ENCODE data around the gene TMEM229A.
"Not testable (repeated sequence)": the region's sequence is repeated elsewhere in the genome, so short reads cannot be mapped to it uniquely, and the experiment has no call there.

Gene TMEM229A

DNA sequence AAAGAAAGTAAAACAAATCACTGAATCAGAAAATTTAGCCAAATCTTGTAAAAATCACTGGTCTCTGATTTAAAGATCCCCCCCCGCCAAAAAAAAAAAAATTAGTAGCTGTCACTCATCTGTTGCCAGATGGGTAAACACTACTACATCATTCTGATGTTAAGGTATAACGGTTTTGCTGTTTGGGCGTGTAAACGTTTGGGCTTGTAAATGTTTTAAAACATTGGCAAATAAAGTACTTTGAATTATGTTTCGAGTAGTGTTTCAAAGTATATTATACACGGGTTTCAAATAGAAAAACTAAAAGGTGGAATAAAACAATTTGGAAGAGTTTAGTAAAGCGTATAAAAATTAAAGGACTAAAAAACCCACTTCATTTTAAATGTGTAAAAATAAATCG lies 1.5 kb downstream of the TMEM229A start:
- H3K4me1 ChIP-seq (ENCODE audit: insufficient read depth, low read length) = peaks cover 7% of the 10 kb centered on the region
- no peak overlapping the region for H3K4me3 ChIP-seq (ENCODE audit: low read depth in 1 of 2, low read length in 2 of 2)
- H3K27me3 ChIP-seq (ENCODE audit: control insufficient read depth in 1 of 2, insufficient read depth in 2 of 2, low read length in 2 of 2) = peaks cover 19 to 50% of the 10 kb centered on the region in 2 donors
- no peaks in the 10 kb centered on the region for H3K9me3 ChIP-seq (ENCODE audit: low read length)
- H3K27ac ChIP-seq (ENCODE audit: low read depth, low read length) = no peak overlapping the region
- H3K9ac ChIP-seq (ENCODE audit: low read length) = no peak overlapping the region
- H3K36me3 ChIP-seq (ENCODE audit: insufficient read depth, low read length) = no peaks in the 10 kb centered on the region

- H3K27me3 ChIP-seq (ENCODE audit: control insufficient read depth in 1 of 2, insufficient read depth in 2 of 2, low read length in 2 of 2) = peaks cover 19 to 50% of the 10 kb centered on the region in 2 donors
- H3K4me1 ChIP-seq (ENCODE audit: insufficient read depth, low read length) = peaks cover 7% of the 10 kb centered on the region
- H3K9me3 ChIP-seq (ENCODE audit: low read length) = no peaks in the 10 kb centered on the region
- no peak overlapping the region for H3K27ac ChIP-seq (ENCODE audit: low read depth, low read length)
- no peak overlapping the region for H3K4me3 ChIP-seq (ENCODE audit: low read depth in 1 of 2, low read length in 2 of 2)
- H3K36me3 ChIP-seq (ENCODE audit: insufficient read depth, low read length) = no peaks in the 10 kb centered on the region
- H3K9ac ChIP-seq (ENCODE audit: low read length) = no peak overlapping the region
Observed at GRCh38 chr7:124030964-124031363, 1.9 kb downstream of the TMEM229A start.

GRCh38 chr7:124029396-124030188 lies 3.3 kb downstream of the TMEM229A start:
- H3K27me3 ChIP-seq (ENCODE audit: control insufficient read depth in 1 of 2, insufficient read depth in 2 of 2, low read length in 2 of 2) = peaks cover 19 to 50% of the 10 kb centered on the region in 2 donors
- no peaks in the 10 kb centered on the region for H3K36me3 ChIP-seq (ENCODE audit: insufficient read depth, low read length)
- no peak overlapping the region for H3K4me3 ChIP-seq (ENCODE audit: low read depth in 1 of 2, low read length in 2 of 2)
- no peak overlapping the region for H3K9ac ChIP-seq (ENCODE audit: low read length)
- peaks cover 7% of the 10 kb centered on the region for H3K4me1 ChIP-seq (ENCODE audit: insufficient read depth, low read length)
- H3K9me3 ChIP-seq (ENCODE audit: low read length) = no peaks in the 10 kb centered on the region
- H3K27ac ChIP-seq (ENCODE audit: low read depth, low read length) = no peak overlapping the region

DNA sequence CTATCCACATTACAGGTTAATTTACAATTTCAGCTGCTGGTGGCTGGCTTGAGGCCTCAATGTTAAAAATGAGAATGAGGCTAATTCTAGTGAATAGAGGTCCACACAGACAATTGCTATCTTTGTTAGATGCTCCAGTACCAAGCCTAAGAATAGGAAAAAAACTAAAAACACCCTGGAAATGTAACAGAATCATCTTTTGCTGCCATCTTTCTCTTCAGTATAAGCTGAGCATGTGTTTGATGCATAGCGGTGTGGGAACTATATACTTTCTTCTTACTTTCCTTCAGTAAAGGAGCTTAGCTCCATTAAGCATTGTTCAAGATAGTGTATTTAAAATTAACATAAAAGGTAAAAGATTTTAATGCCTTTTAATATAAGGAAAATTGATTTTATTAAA lies 5.6 kb downstream of the TMEM229A start:
- Histone ChIP-seq H3K9me3 (ENCODE audit: low read length) (no peaks in the 10 kb centered on the region), H3K9ac (ENCODE audit: low read length) (no peak overlapping the region), H3K4me1 (ENCODE audit: insufficient read depth, low read length) (peaks cover 7% of the 10 kb centered on the region), H3K4me3 (ENCODE audit: low read depth in 1 of 2, low read length in 2 of 2) (no peak overlapping the region), H3K36me3 (ENCODE audit: insufficient read depth, low read length) (no peaks in the 10 kb centered on the region), H3K27me3 (ENCODE audit: control insufficient read depth in 1 of 2, insufficient read depth in 2 of 2, low read length in 2 of 2) (peaks cover 19 to 40% of the 10 kb centered on the region in 2 donors), H3K27ac (ENCODE audit: low read depth, low read length) (no peak overlapping the region)

- not testable (repeated sequence) for H3K4me1 ChIP-seq (ENCODE audit: insufficient read depth, low read length); H3K4me3 ChIP-seq (ENCODE audit: low read depth in 1 of 2, low read length in 2 of 2); H3K36me3 ChIP-seq (ENCODE audit: insufficient read depth, low read length); H3K9ac ChIP-seq (ENCODE audit: low read length); H3K27ac ChIP-seq (ENCODE audit: low read depth, low read length); H3K9me3 ChIP-seq (ENCODE audit: low read length)
- H3K27me3 ChIP-seq (ENCODE audit: control insufficient read depth in 1 of 2, insufficient read depth in 2 of 2, low read length in 2 of 2) = peaks cover 0 to 11% of the 10 kb centered on the region in 2 donors
Observed at GRCh38 chr7:124024329-124024728, 8.5 kb downstream of the TMEM229A start.

- no peaks in the 10 kb centered on the region for H3K27me3 ChIP-seq (ENCODE audit: control insufficient read depth in 1 of 2, insufficient read depth in 2 of 2, low read length in 2 of 2)
- H3K4me1 ChIP-seq (ENCODE audit: insufficient read depth, low read length) = no peaks in the 10 kb centered on the region
- H3K9me3 ChIP-seq (ENCODE audit: low read length) = no peaks in the 10 kb centered on the region
- no peak overlapping the region for H3K9ac ChIP-seq (ENCODE audit: low read length)
- no peak overlapping the region for H3K4me3 ChIP-seq (ENCODE audit: low read depth in 1 of 2, low read length in 2 of 2)
- no peak overlapping the region for H3K27ac ChIP-seq (ENCODE audit: low read depth, low read length)
- no peaks in the 10 kb centered on the region for H3K36me3 ChIP-seq (ENCODE audit: insufficient read depth, low read length)
Observed at GRCh38 chr7:124022551-124022950, 10.3 kb downstream of the TMEM229A start.

DNA sequence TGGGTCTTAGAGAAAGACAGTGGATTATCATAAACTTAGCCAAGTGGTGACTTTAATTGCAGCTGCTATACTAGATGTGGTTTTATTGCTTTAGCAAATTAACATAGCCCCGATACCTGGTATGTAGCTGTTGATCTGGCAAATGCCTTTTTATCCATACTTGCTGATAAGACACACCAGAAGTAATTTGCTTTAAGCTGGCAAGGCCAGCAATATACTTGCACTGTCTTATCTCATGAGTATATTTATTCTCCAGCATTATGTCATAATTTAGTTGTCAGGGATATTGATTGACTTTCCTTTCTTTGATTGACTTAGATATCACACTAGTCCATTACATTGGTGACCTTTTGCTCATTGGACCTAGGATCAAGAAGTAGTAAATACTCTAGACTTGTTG lies 12.8 kb downstream of the TMEM229A start:
- Histone ChIP-seq H3K27me3 (ENCODE audit: control insufficient read depth in 1 of 2, insufficient read depth in 2 of 2, low read length in 2 of 2) (no peaks in the 10 kb centered on the region), H3K9me3 (ENCODE audit: low read length) (no peaks in the 10 kb centered on the region)

DNA sequence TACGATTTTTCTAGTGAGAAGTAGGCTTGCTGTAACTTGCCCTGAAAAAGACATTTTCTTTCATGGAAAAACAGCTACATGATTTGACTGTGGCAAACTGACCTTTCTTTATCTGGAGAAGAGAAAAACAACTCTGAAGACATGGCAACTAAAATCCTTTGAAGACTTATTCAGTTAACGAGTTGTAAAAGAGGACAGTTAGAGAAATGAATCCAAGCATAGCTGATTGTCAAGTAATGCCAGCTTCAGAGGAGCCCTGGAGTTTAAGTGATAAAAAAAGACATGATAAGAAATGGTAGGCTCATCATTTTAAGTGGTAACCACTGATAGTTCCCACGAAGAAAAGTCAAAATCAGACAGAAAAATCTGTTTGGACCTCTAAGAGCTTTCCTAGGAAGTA lies 19.6 kb downstream of the TMEM229A start:
- Histone ChIP-seq H3K4me1 (ENCODE audit: insufficient read depth, low read length) (no peaks in the 10 kb centered on the region), H3K36me3 (ENCODE audit: insufficient read depth, low read length) (no peaks in the 10 kb centered on the region), H3K27ac (ENCODE audit: low read depth, low read length) (no peak overlapping the region), H3K9ac (ENCODE audit: low read length) (no peak overlapping the region), H3K4me3 (ENCODE audit: low read depth in 1 of 2, low read length in 2 of 2) (no peak overlapping the region), H3K27me3 (ENCODE audit: control insufficient read depth in 1 of 2, insufficient read depth in 2 of 2, low read length in 2 of 2) (no peaks in the 10 kb centered on the region), H3K9me3 (ENCODE audit: low read length) (no peaks in the 10 kb centered on the region)

More for the DNA sequence above, 12.8 kb downstream of the TMEM229A start:
- Histone ChIP-seq H3K4me1 (ENCODE audit: insufficient read depth, low read length) (no peaks in the 10 kb centered on the region), H3K4me3 (ENCODE audit: low read depth in 1 of 2, low read length in 2 of 2) (no peak overlapping the region), H3K9ac (ENCODE audit: low read length) (no peak overlapping the region), H3K27ac (ENCODE audit: low read depth, low read length) (no peak overlapping the region), H3K36me3 (ENCODE audit: insufficient read depth, low read length) (no peaks in the 10 kb centered on the region)

GRCh38 chr7:124012864-124013263 lies 20.0 kb downstream of the TMEM229A start:
- no peaks in the 10 kb centered on the region for H3K36me3 ChIP-seq (ENCODE audit: insufficient read depth, low read length)
- no peaks in the 10 kb centered on the region for H3K4me1 ChIP-seq (ENCODE audit: insufficient read depth, low read length)
- H3K9ac ChIP-seq (ENCODE audit: low read length) = no peak overlapping the region
- no peaks in the 10 kb centered on the region for H3K9me3 ChIP-seq (ENCODE audit: low read length)
- no peak overlapping the region for H3K4me3 ChIP-seq (ENCODE audit: low read depth in 1 of 2, low read length in 2 of 2)
- no peak overlapping the region for H3K27ac ChIP-seq (ENCODE audit: low read depth, low read length)
- no peaks in the 10 kb centered on the region for H3K27me3 ChIP-seq (ENCODE audit: control insufficient read depth in 1 of 2, insufficient read depth in 2 of 2, low read length in 2 of 2)

DNA sequence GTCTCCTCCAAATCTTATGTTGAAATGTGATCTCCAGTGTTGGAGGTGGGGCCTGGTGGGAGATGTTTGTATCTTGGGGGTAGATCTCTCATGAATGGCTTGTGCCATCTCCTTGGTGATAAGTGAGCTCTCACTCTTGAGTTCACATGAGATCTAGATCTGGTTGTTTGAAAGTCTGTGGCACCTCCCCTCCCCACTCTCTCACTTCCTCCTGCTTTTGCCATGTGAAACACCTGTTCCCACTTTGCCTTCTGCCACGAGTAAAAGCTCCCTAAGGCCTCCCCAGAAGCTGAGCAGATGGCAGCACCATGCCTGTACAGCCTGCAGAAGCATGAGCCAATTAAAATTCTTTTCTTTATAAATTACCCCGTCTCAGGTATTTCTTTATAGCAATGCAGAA lies 23.5 kb downstream of the TMEM229A start:
- H3K4me3 ChIP-seq (ENCODE audit: low read depth in 1 of 2, low read length in 2 of 2) = no peak overlapping the region
- no peak overlapping the region for H3K9ac ChIP-seq (ENCODE audit: low read length)
- no peaks in the 10 kb centered on the region for H3K9me3 ChIP-seq (ENCODE audit: low read length)
- H3K27ac ChIP-seq (ENCODE audit: low read depth, low read length) = no peak overlapping the region
- no peaks in the 10 kb centered on the region for H3K36me3 ChIP-seq (ENCODE audit: insufficient read depth, low read length)
- H3K4me1 ChIP-seq (ENCODE audit: insufficient read depth, low read length) = no peaks in the 10 kb centered on the region
- H3K27me3 ChIP-seq (ENCODE audit: control insufficient read depth in 1 of 2, insufficient read depth in 2 of 2, low read length in 2 of 2) = no peaks in the 10 kb centered on the region

GRCh38 chr7:124008296-124008695 lies 24.6 kb downstream of the TMEM229A start:
- not testable (repeated sequence) for H3K27ac ChIP-seq (ENCODE audit: low read depth, low read length)

GRCh38 chr7:123999703-124000102 lies 33.2 kb downstream of the TMEM229A start:
- Histone ChIP-seq H3K9ac (ENCODE audit: low read length) (no peak overlapping the region), H3K4me3 (ENCODE audit: low read depth in 1 of 2, low read length in 2 of 2) (no peak overlapping the region), H3K9me3 (ENCODE audit: low read length) (no peaks in the 10 kb centered on the region), H3K4me1 (ENCODE audit: insufficient read depth, low read length) (no peaks in the 10 kb centered on the region), H3K36me3 (ENCODE audit: insufficient read depth, low read length) (no peaks in the 10 kb centered on the region), H3K27ac (ENCODE audit: low read depth, low read length) (no peak overlapping the region), H3K27me3 (ENCODE audit: control insufficient read depth in 1 of 2, insufficient read depth in 2 of 2, low read length in 2 of 2) (no peaks in the 10 kb centered on the region)

More at GRCh38 chr7:124008296-124008695, 24.6 kb downstream of the TMEM229A start:
- H3K4me3 ChIP-seq (ENCODE audit: low read depth in 1 of 2, low read length in 2 of 2); H3K27me3 ChIP-seq (ENCODE audit: control insufficient read depth in 1 of 2, insufficient read depth in 2 of 2, low read length in 2 of 2); H3K9me3 ChIP-seq (ENCODE audit: low read length); H3K36me3 ChIP-seq (ENCODE audit: insufficient read depth, low read length); H3K4me1 ChIP-seq (ENCODE audit: insufficient read depth, low read length); H3K9ac ChIP-seq (ENCODE audit: low read length): not testable (repeated sequence)
